CD4-positive, alpha-beta T cell treated with Interleukin-15 for 4 hours (primary cell): ENCODE measurements around the gene KRT28.
"Not testable (repeated sequence)": the region's sequence is repeated elsewhere in the genome, so short reads cannot be mapped to it uniquely, and the experiment has no call there.

ENCODE experiments used
- DNase-seq: peaks from one replicate; pipeline ENCODE4 v3.0.0-alpha.2; 2020; ENCODE audit warnings: low spot score

Gene KRT28

GRCh38 chr17:40779181-40779909 is 20.4 kb downstream of the KRT28 start:
- DNase-seq, result no peak

- no peak for DNase-seq
Observed at GRCh38 chr17:40778461-40778860, 21.3 kb downstream of the KRT28 start.

GRCh38 chr17:40777971-40778370 is 21.8 kb downstream of the KRT28 start:
- DNase-seq, result no peak

- no peak for DNase-seq
Observed at GRCh38 chr17:40777459-40777858, 22.3 kb downstream of the KRT28 start.

GRCh38 chr17:40775945-40776344 is 23.8 kb downstream of the KRT28 start:
- DNase-seq, result no peak

GRCh38 chr17:40772101-40772500 is 27.7 kb downstream of the KRT28 start, which contains the start of gene KRT26:
Gene KRT26 (minus strand): TSS chr17:40772201. CDS start chr17:40772113, 88 bp downstream.
- no peak for DNase-seq

GRCh38 chr17:40765657-40766056 is 34.1 kb downstream of the KRT28 start:
- DNase-seq, result no peak

GRCh38 chr17:40763752-40764151 is 36.0 kb downstream of the KRT28 start:
- no peak for DNase-seq

GRCh38 chr17:40760105-40761016 is 39.4 kb downstream of the KRT28 start:
- no peak for DNase-seq

- no peak for DNase-seq
Observed at GRCh38 chr17:40755231-40755630, 44.5 kb downstream of the KRT28 start, which contains the start of gene KRT25. Gene KRT25 (minus strand): TSS chr17:40755331. CDS start chr17:40755271, 60 bp downstream.

- DNase-seq, result no peak
Observed at GRCh38 chr17:40753804-40754203, 46.0 kb downstream of the KRT28 start.

GRCh38 chr17:40751065-40751464 is 48.7 kb downstream of the KRT28 start:
- no peak for DNase-seq

GRCh38 chr17:40750391-40750790 is 49.4 kb downstream of the KRT28 start:
- no peak for DNase-seq

- DNase-seq, result not testable (repeated sequence)
Observed at GRCh38 chr17:40748666-40749065, 51.1 kb downstream of the KRT28 start.
